GM18909 (cell line): Measurements from ENCODE around the gene MOB4.
"Not testable (repeated sequence)": the region's sequence is repeated elsewhere in the genome, so short reads cannot be mapped to it uniquely, and the experiment has no call there.

Experiments
- ATAC-seq: cut with Tn5 transposase; IDR thresholded peaks from one replicate; pipeline ENCODE4 v1.9.1; 2021; ENCODE audit warnings: mild to moderate bottlenecking; ENCODE audit not compliant: unreplicated experiment, poor library complexity

MOB4 gene

GRCh38 chr2:197578294-197578693, 62.4 kb downstream of the MOB4 start:
- ATAC-seq: not testable (repeated sequence)

GRCh38 chr2:197580166-197580565, 64.3 kb downstream of the MOB4 start:
- ATAC-seq: not testable (repeated sequence)

- not testable (repeated sequence) for ATAC-seq
Measured at GRCh38 chr2:197587255-197587654, 71.4 kb downstream of the MOB4 start.

GRCh38 chr2:197591339-197592072, 75.6 kb downstream of the MOB4 start:
- no peak for ATAC-seq

GRCh38 chr2:197596766-197597165, 80.9 kb downstream of the MOB4 start:
- ATAC-seq: no peak

GRCh38 chr2:197597166-197597565, 81.3 kb downstream of the MOB4 start:
- ATAC-seq: no peak

GRCh38 chr2:197598450-197598849, 82.6 kb downstream of the MOB4 start:
- ATAC-seq: no peak

- peak; percentile 56 for ATAC-seq
Measured at GRCh38 chr2:197599285-197599965, 83.6 kb downstream of the MOB4 start.

GRCh38 chr2:197600306-197600705, 84.4 kb downstream of the MOB4 start:
- ATAC-seq: peak; percentile 45

GRCh38 chr2:197601726-197602125, 85.9 kb downstream of the MOB4 start:
- ATAC-seq: peak; percentile 27
